K562 (cell line): Measurements from ENCODE around the gene NFKB2. TPM values are rescaled to one million over a fixed set of nuclear protein-coding genes. Genes with fewer than 3 reads are reported as not detected.

Experiments used
- CBFA2T3 ChIP-seq: fragments of 450-650 bp; IDR thresholded peaks from 2 replicates; pipeline ENCODE4 v1.6.1; 2017
- DMBX1 ChIP-seq: fragments of 250-450 bp; sonication (Bioruptor Pico); IDR thresholded peaks from 2 replicates; pipeline ENCODE4 v1.8.0; 2022; ENCODE audit warnings: inconsistent platforms, mild to moderate bottlenecking, moderate library complexity, borderline replicate concordance
- ETV1 ChIP-seq: fragments of 450-650 bp; conservative IDR thresholded peaks from 2 replicates; pipeline ENCODE4 v1.6.1; 2016; ENCODE audit warnings: missing genetic modification characterization, control low read depth, low read depth, missing compliant biosample characterization
- SOX6 ChIP-seq: fragments of 450-650 bp; IDR thresholded peaks from 2 replicates; pipeline ENCODE4 v1.6.1; 2014; ENCODE audit warnings: mild to moderate bottlenecking
- ZNF318 ChIP-seq, 2 experiments: fragments of 450-650 bp; IDR thresholded peaks; 2 replicates each; pipeline ENCODE4 v1.6.1; 2016; ENCODE audit warnings: mild to moderate bottlenecking in 2 of 2, borderline replicate concordance in 1 of 2, low read depth in 1 of 2, moderate library complexity in 1 of 2
- ZNF696 ChIP-seq: fragments of 250-450 bp; sonication (Bioruptor Pico); conservative IDR thresholded peaks from 2 replicates; pipeline ENCODE4 v1.4.0; 2020; ENCODE audit warnings: mild to moderate bottlenecking, moderate library complexity
- polyA plus RNA-seq, 8 experiments: library from polyadenylated mRNA; depleted of rRNA in 4 of 8; stranded (reverse) in 5 of 8; unstranded in 3 of 8; fragments of >200 nt; fragmentation: Nextera tagmentation in 2 of 8; fragmentation: Illumina TruSeq in 1 of 8; extraction: Ambion mirVana in 2 of 8; extraction: Trizol in 1 of 8; gene quantifications; 2 replicates each; pipeline versions ENCODE4 v1.2.1 to v1.2.3, GENCODE V29; 2011 to 2014; ENCODE audit warnings: inconsistent platforms in 1 of 8, missing spikeins in 1 of 8
- total RNA-seq, 7 experiments: library from RNA; depleted of rRNA in 6 of 7; stranded (reverse); fragments of >200 nt in 6 of 7; fragmentation: Illumina TruSeq in 2 of 7; extraction: Trizol in 2 of 7; gene quantifications; 2 replicates each; pipeline versions ENCODE4 v1.2.1 to v1.2.3, GENCODE V29; 2011 to 2021; ENCODE audit warnings: low replicate concordance in 1 of 7

The NFKB2 gene
- total and polyA plus RNA-seq, 9 of the 15 experiments (the other 6 are each of a cell fraction or from before 2014, with no cell fraction given): 0.07 to 20.3 (median 7.9) TPM

GRCh38 chr10:102379383-102379782 lies 16.1 kb upstream of the NFKB2 start (continued):
- TF ChIP-seq ZNF318 (IDR thresholded peaks at IDR 0.05; ENCODE audit: borderline replicate concordance in 1 of 2, low read depth in 1 of 2) (no peak), CBFA2T3 (no peak), ZNF696 (CRISPR knock-in tag) (no peak), ETV1 (tag) (no peak), DMBX1 (CRISPR knock-in tag) (no peak), SOX6 (no peak)
